GM23248 (cell line): Measurements from ENCODE around the gene SDR39U1.

ENCODE experiments used
- EZH2 ChIP-seq: fragments of 200-600 bp; sonication (generic); IDR thresholded peaks from 2 replicates; pipeline ENCODE4 v1.6.1; 2018; ENCODE audit warnings: antibody characterized with exemption, mild to moderate bottlenecking; ENCODE audit not compliant: insufficient read depth, poor library complexity, severe bottlenecking
- EZH2phosphoT487 ChIP-seq: fragments of 200-600 bp; sonication (generic); IDR thresholded peaks from 2 replicates; pipeline ENCODE4 v1.6.1; 2018; ENCODE audit warnings: antibody characterized with exemption, moderate library complexity, mild to moderate bottlenecking, low read depth; ENCODE audit not compliant: insufficient read depth

- no peak for TF ChIP-seq EZH2
- TF ChIP-seq EZH2phosphoT487 = no peak
Measured at GRCh38 chr14:24401810-24402702, 40.5 kb downstream of the SDR39U1 start.
